ENCODE measurements around the gene PWWP2B.
A peak's percentile ranks its signal among the peaks of the same experiment; 100 is the strongest.
"Not testable (repeated sequence)": the region's sequence is repeated elsewhere in the genome, so short reads cannot be mapped to it uniquely, and the experiment has no call there.

PWWP2B gene

GRCh38 chr10:132436096-132436495 lies 39.1 kb downstream of the PWWP2B start:
- not testable (repeated sequence) for DNase-seq

- DNase-seq, result no peak
These were observed 39.9 kb downstream of the PWWP2B start for GRCh38 chr10:132436861-132437410.

GRCh38 chr10:132437541-132437950 lies 40.5 kb downstream of the PWWP2B start:
- no peak for DNase-seq

GRCh38 chr10:132438091-132439024 lies 41.4 kb downstream of the PWWP2B start:
- no peak for DNase-seq

- DNase-seq, result no peak
These were observed 42.0 kb downstream of the PWWP2B start for GRCh38 chr10:132439025-132439388.

- DNase-seq, result no peak
These were observed 42.6 kb downstream of the PWWP2B start for GRCh38 chr10:132439424-132440163.

GRCh38 chr10:132440791-132441565 lies 44.0 kb downstream of the PWWP2B start:
- DNase-seq, result no peak

GRCh38 chr10:132441818-132442524 lies 45.0 kb downstream of the PWWP2B start:
- DNase-seq, result no peak

GRCh38 chr10:132442636-132443035 lies 45.6 kb downstream of the PWWP2B start:
- DNase-seq, result no peak

- peak; percentile 83 for DNase-seq
These were observed 46.6 kb downstream of the PWWP2B start for GRCh38 chr10:132443605-132443982.

GRCh38 chr10:132443983-132444876 lies 47.2 kb downstream of the PWWP2B start:
- DNase-seq, result peak; percentile 25

GRCh38 chr10:132444877-132445351 lies 47.9 kb downstream of the PWWP2B start:
- DNase-seq, result no peak

- DNase-seq, result no peak
These were observed 48.7 kb downstream of the PWWP2B start for GRCh38 chr10:132445516-132446194.

- no peak for DNase-seq
These were observed 49.2 kb downstream of the PWWP2B start for GRCh38 chr10:132446195-132446581.

GRCh38 chr10:132446661-132447445 lies 49.9 kb downstream of the PWWP2B start:
- peak; percentile 78 for DNase-seq

- DNase-seq, result peak; percentile 85
These were observed 50.6 kb downstream of the PWWP2B start for GRCh38 chr10:132447446-132448247.

GRCh38 chr10:132448248-132448731 lies 51.3 kb downstream of the PWWP2B start:
- DNase-seq, result peak; percentile 79

GRCh38 chr10:132449051-132449810 lies 52.2 kb downstream of the PWWP2B start:
- peak; percentile 65 for DNase-seq
